ENCODE measurements around the gene BICDL2. TPM values are rescaled to one million over a fixed set of nuclear protein-coding genes. Genes with fewer than 3 reads are reported as not detected.

The BICDL2 gene
- polyA plus RNA-seq, 4 donors: 1.5 to 6.9 (median 2.5) TPM

DNA sequence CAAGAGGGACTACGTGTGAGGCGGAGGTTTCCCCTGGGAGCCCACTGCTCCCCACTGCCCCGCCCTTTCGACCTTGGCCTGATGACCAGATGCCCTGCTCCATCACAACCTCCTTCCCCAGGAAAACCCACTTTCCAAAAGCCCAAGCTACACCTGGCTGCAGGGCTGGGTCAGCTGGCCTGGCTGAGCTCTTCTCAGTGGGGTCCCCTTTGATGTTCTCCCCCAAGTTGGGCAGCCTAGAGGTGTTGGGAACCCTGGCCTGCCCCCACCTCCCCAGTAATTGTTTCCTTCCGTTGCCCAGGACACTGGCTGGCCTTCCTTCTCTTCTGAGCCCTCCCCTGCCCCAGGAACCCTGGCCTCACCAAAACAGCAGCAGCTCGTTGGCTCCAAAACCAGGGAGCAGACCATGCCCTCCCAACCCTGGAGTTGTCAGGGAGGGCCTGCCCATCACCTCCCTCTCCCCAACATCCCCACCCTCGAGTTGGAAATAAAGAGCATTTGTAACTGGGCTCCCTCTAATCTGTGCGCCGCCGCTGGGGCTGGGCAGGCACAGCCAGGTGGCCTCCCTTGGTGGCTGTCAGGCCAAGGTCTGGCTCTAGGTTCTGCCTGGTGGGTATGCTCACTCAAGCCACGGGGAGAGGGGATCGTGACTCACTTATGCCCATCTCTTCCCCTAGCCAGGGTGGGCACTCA lies 22.6 kb downstream of the BICDL2 start:
- no peak for DNase-seq (ENCODE audit: low read depth in 4 of 4, low spot score in 2 of 4)

DNA sequence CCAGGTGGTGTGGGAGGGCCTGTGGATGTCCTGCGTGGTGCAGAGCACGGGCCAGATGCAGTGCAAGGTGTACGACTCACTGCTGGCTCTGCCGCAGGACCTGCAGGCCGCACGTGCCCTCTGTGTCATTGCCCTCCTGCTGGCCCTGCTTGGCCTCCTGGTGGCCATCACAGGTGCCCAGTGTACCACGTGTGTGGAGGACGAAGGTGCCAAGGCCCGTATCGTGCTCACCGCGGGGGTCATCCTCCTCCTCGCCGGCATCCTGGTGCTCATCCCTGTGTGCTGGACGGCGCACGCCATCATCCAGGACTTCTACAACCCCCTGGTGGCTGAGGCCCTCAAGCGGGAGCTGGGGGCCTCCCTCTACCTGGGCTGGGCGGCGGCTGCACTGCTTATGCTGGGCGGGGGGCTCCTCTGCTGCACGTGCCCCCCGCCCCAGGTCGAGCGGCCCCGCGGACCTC lies 23.2 kb downstream of the BICDL2 start:
- no peak for DNase-seq (ENCODE audit: low read depth in 4 of 4, low spot score in 2 of 4)

DNA sequence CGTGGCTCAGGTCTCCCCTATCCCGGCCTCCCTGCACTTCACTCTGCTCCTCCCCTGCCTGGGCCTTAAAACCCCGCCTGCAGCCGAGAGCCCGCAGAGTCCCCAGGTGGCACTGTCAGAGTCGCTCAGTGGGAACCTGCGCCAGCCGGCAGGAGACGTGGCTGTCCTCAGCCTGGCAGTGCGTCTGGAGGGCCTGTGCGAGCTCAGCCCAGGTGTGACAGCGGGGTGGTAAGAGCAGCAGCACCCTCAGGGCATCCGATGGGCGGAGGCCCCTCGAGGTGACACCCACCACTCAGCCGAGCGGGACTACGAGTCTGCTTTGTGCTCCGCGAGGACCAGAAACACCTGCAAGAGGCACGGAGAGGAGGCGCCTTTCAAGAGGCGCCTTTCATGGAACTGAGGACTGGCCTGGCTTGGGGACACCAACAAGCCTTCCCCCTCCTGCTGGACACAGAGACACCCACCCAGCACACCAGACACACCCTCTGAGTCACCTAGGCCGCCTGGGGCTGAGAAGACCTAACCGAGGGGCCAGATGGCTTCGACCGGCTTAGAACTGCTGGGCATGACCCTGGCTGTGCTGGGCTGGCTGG lies 23.8 kb downstream of the BICDL2 start, which contains the start of gene CLDN9:
Gene CLDN9 (plus strand): TSS at position 96 of the 593 bp plus-strand sequence. CDS start 440 bp downstream, at position 536.
- no peak for DNase-seq (ENCODE audit: low read depth in 4 of 4, low spot score in 2 of 4)

DNA sequence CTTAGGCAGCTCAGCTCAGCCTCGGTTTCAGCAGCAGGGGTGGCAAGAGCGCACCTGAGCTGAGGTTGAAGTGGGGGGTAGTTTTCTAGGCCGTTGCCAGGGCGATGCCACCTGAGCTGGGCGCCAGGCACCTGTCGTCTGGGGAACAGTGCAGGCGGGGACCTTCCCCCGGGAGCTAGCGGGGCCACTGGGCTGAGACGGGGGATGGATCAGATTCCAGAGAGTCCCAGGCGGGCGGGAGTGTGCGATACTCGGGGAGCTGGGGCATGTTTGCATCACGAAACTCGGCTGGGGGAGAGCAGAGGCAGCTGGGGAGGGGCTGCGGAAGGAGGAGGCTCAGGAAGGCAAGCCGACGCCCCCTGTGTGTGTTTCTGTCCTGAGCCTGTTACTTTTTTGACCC lies 24.5 kb downstream of the BICDL2 start:
- DNase-seq (ENCODE audit: low read depth in 4 of 4, low spot score in 2 of 4): no peak

DNA sequence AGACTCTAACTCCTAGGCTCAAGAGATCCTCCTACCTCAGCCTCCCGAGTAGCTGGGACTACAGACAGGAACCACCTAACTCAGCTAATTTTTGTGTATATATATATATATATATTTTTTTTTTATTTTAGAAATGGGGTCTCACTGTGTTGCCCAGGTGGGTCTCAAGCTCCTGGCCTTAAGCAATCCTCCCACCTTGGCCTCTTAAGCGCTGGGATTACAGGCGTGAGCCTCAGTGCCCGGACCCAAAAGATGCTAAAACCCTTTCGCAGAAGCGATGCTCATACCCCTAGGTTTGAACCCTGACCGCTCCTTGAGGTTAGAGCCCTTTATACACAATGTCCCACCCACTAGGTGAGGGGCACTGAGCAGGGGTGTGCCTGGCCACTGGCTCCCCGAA lies 26.2 kb downstream of the BICDL2 start:
- DNase-seq (ENCODE audit: low read depth in 4 of 4, low spot score in 2 of 4): no peak

DNA sequence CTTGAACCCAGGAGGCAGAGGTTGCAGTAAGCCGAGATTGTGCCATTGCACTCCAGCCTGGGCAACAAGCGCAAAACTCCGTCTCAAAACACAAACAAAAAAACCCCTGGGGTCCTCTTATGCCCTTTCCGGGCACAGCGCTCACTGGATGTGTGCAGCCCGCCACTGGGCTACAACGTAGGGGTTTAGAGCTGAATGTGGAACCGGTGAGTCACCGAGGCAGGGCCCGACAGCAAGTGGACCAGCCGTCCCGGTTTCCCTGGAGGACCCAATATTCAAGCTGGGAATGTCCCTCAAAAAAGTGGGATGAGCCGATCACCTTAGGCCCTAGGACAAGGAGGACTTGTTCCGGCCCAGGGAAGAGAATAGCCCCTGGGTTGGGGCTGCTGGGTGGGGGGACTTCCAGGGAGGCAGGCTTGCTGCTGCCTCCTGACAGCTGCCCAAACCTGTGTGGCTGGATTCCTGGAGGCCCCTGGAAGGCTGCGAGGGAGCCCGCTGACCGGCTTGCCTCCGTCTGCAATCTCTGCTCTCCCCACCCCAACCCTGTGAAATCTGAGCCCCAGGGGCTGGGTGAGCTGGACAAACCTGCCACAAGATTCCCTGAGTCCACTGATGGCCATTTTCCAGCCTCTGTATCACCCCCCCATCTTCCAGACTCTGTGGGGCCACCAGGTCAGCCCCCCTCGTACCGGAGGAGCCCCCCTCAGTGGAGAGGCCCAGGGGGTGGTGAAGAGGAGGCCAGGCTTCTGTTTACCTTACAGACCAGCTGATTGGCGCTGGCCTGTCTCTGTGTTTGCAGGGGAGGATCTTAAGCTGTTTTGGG lies 27.0 kb downstream of the BICDL2 start:
- no peak for DNase-seq (ENCODE audit: low read depth in 4 of 4, low spot score in 2 of 4)

DNA sequence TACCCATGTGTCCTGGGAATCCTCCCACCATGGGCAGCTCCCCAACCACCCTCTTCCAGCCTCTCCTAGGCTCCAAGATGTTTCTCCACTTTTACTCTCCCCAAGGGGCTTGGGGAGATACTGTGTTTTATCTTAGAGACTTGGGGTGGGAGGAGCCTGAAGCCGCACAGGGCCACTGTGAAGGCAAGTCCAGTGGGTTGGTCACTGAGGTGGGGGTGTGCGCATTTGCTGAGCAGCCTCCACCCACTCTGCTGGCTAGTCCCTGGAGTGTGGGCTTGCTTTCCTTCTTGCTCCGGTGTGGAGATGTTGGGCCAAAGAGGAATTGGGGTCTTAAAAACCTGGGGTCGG lies 28.1 kb downstream of the BICDL2 start:
- no peak for DNase-seq (ENCODE audit: low read depth in 4 of 4, low spot score in 2 of 4)

DNA sequence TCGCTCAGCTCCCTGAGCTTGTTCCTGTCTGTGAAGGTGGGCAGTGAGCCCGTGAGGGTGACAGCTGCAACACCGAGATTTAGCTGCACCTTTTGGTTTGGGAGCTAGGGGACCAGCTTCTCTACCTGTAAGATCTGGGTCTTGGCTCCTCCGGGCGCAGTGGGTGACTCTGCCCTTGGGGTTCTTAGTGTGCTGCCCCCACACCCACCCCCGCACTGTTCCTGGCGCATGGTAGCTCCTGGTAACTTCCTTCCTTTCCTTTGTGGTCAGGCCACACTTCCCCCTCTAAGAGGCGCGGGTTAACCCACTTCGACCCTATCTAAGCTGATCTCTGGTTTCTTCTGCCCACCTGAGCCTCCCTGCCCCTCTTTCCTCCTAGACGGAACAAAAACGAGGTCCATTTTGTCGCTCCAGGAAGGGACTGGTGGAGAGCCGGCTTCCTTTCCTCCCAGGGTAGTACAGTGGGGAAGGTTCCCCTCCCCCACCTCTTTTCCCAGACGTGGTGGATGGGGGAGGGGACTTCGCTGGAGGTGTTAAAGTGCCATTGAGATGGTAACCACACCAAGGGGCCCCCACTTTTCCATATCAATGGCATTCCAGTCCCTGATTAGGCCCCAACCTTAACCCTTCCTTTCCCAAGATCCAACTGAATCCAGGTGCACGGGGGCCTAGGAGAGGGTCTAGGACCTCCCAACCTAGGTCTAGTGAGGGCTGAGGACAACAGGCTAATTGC lies 28.6 kb downstream of the BICDL2 start:
- DNase-seq (ENCODE audit: low read depth in 4 of 4, low spot score in 2 of 4): no peak

DNA sequence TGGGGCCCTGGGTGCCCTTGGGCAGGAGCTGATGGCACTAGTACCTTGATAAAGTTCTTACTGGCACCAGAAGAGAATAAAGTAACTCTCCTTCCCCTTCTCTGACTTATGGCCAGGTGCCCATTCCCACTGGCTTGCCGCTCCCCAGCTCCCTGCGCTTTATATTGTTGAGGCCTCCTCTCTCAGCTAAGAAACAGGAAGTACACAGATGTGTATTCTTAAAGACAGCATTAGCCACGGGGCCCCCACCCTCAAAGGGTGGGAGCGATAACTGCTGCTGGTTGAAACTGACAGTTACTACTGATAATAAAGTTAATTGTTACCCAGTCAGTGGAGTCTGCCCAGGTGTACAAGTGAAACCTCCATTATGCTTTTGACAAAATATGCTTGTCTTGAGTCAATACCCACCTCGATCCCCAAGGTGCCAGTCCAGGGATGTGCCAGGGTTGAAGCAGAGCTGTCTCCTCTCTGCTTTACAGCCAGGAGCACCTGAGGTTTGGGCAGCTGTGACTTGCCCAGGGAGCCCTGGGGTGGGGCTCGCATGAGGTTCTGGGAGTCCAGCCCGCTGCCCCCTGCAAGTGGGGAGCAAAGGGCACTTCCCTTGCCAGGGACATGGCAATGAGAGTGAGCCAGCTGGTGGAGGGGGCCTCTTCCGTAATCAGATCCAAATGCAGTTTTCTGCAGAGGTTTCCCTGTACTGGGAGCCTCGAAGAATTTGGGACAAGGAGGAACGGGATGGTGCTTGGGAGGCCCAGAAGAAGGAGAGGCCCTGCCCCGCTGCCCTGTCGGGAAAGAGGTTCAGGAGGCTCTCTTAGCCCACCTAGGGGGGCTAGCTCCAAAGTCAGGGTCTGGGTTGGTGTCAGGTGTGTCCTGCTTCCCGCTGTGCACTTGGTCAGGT lies 29.4 kb downstream of the BICDL2 start:
- DNase-seq (ENCODE audit: low read depth in 4 of 4, low spot score in 2 of 4): no peak

DNA sequence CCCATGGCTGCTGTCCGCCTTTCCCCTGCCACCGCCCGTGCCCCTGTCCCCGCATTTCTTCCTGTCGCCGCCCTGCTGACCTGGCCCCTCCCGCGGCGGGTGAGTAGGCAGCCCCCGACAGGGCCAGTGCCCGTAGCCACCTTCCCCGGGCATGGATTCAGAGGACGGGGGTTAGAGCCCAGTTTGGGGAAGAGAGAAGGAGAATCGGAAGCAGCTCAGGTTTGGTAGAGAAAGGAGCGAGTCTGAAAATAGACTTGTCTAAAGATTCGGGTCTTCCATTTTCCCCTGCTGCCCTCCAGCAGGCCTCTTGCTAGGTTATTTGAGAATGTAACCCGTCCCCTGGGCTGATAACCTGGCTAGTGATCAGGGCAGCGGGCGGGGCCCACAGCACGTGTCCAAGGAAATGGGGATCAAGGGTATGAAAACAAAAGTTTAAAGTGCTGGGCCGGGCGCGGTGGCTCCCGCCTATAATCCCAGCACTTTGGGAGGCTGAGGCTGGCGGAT lies 31.9 kb downstream of the BICDL2 start:
- DNase-seq (ENCODE audit: low read depth in 4 of 4, low spot score in 2 of 4): no peak

DNA sequence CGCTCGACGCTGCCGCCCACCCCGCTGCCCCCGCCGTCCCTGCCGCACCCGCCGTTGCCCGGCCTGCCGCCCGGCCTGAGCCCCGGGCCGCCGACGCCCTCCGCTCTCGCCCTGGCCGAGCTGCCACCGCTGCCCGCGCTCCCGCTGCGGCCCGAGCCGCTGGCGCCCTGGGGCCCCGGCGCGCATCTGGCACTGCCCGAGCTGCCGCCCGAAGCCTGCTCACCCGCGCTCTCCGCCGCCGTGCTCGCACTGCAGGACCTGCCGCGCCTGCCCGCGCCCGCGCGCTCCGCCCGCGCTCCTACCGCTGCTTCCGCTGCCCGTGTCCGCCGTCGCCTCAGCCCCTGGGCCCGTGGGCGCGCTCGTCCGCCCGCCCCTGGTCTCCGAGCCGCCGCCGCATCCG lies 32.4 kb downstream of the BICDL2 start:
- DNase-seq (ENCODE audit: low read depth in 4 of 4, low spot score in 2 of 4): no peak

DNA sequence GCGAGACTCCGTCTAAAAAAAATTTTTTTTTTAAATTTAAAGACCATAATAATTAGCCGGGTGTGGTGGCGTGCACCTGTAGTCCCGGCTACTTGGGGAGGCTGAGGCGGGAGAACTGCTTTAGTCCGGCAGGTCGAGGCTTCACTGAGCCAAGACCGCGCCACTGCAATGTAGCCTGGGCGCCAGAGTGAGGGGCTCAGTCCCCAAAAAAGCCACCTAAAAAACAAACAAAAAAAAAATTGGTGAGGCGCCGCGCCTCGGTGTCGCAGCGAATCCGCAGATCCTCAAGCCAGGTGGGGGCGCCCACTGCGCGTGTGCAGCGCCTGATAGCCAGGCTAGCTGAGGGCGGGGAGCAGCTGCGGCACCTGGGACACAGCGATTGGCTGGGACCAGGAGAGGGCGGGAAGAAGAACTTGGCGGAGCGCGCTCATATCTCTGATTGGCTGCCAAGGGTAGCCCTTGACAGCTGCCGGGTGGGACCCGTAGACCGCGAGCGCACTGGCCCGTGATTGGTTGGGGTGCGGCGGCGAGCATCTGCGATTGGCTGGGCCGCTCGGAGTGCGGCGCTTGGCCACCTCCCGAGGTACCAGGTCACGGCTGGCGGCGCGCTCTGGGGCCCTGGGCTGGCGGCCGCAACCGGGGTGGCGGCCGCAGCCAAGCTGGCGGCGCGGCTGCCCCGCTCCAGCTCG lies 33.0 kb downstream of the BICDL2 start:
- peak in 2 of 4 donors; percentile 92 to 94 for DNase-seq (ENCODE audit: low read depth in 4 of 4, low spot score in 2 of 4)

DNA sequence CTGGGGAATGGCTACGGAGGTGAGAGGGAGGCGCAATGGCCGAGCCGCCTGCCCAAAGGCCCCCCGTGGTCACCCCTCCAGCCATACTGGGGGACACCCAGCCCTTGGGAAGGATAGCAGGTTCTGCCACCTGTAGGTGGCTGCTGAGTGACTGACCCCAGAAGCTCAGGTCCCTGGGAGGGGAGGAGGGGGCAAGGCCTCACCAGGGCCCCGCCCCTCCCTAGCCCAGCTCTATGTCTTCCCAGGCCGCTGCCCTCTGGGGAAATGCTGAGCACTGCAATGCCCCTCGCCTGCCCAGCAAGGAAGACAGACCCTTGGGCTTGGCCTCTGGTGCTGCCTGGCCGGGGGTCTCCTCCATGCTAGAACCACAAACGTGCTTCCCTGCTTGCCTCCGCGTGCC lies 35.4 kb downstream of the BICDL2 start:
- no peak for DNase-seq (ENCODE audit: low read depth in 4 of 4, low spot score in 2 of 4)

DNA sequence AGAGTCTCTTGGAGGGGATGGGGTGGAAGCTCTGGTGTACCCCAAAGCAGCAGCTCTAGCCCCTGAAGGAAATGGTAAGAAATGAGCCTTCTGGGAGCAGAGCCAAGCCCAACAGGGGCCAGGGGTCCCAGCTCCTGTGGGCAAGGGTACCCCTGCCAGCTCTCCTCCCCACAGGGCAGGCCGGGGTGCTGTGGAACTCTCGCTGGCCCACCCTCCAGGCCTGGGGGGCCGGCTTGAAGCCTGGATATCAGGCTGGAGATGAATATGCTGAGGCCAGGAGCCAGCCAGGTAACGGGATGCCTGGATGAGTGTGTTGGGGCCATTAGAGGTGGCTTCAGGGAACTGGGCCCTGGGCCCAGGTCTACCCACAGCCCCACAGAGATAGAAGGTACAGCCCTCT lies 36.2 kb downstream of the BICDL2 start:
- DNase-seq (ENCODE audit: low read depth in 4 of 4, low spot score in 2 of 4): no peak

DNA sequence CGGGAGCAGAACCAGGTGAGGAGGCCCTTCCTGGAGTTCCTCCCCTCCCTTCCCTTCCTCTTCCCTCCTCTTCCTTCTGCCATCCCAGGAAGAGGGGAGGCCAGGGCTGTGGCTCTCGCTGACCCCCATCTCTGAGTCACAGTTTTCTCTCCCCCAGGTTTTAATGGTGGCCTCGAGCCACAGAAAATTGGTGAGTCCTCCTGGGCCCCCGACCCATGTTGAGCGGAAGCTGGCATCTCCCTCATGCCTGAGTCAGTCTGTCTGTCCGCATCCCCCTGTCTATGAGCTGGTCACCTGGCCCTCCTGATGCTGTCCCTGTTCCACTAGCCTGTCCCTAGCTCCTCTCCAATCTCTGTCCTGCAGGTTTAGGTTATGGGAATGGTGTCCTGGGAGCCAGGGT lies 36.8 kb downstream of the BICDL2 start:
- DNase-seq (ENCODE audit: low read depth in 4 of 4, low spot score in 2 of 4): no peak

DNA sequence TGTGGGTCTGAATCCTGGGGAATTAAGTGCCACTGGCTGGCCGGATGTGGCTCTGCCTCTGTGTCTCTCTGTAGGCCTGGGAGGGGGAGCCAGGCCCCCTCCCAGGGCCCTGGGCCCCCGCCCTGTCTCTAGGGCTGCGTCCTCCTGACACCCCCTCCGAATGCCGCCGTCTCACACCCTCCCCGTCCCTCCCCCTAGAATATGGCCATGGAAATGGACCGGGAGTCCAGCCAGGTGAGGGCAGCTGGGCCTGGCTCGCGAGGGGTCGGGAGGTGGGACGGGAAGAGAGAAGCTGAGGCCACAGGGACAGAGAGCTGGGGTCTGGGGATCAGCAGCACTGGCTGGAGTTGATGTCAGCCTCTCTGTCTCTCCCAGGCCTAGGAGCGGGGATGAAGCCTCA lies 40.4 kb downstream of the BICDL2 start:
- DNase-seq (ENCODE audit: low read depth in 4 of 4, low spot score in 2 of 4): no peak

DNA sequence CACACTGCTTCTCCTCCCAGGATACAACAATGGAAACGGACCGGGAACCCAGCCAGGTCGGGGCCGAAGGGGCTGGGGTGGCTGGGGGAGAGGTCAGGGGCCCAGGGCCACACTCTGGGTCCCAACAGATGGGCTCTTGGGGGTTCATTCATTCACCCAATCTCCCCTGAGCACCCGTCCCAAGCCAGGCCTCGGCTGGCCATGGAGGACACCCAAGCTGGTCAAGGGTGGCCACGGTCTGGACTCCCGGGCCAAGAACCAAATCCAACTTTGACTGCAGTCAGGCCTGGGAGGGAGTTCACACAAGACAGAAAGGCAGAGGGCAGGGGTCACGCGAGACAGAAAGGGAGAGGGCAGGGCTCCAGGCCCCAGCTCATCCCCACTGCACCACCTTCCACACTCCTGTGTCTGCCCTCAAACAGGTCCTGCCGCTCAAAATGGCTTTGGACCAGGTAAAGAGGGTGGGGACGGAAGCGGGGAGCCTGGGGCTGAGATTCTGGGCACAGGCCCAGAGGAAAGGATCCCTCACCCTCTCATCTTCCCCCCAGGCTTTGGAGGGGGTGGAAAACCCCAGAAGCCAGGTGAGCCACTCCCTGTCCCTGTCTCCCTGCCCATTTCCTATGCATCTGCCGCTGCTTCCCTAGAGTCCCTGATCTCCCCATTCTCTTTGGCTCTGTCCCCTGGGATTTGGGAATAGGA lies 44.2 kb downstream of the BICDL2 start:
- DNase-seq (ENCODE audit: low read depth in 4 of 4, low spot score in 2 of 4): no peak

DNA sequence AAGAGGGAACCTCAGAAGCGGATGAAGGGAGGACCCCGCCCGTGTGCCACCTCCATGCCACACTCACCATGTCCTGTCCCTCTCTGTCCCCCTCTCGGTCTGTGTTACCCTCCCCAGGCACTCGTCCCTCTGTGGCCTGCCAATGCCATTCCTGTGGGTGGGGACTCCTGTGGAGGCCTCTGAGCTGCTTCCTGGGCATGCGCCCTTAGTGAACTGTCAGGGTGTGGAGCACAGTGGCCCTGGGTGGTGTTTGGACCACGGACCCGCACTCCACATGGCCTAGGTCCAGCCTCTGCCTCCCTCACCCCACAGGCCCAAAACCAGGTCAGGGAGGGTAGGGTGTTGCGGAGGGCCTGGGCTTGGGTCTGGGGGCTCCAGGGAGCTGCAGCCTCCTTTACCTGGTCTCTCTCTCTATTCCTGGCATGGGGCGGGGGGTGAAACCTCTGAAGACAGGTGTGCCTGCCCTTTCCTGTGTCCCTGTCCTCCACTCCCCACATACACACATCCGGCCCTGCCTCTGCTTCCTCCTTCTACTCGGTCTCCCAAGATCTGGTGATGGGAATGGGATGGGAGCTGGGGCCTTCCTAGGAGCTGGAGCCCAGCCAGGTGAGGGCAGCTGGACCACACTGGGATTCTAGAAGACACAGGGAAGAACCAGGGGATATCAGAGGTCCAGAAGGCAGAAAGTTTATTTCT lies 45.0 kb downstream of the BICDL2 start:
- no peak for DNase-seq (ENCODE audit: low read depth in 4 of 4, low spot score in 2 of 4)

All from left renal cortex interstitium (tissue), 4 donors.